DMS153 (cell line): ENCODE data around the gene TMEM191B.
"Not testable (repeated sequence)": the region's sequence is repeated elsewhere in the genome, so short reads cannot be mapped to it uniquely, and the experiment has no call there.

Experiments
- DNase-seq: peaks from one replicate; lab custom pipeline; 2025; lab: John Stamatoyannopoulos, UW

TMEM191B gene

DNA sequence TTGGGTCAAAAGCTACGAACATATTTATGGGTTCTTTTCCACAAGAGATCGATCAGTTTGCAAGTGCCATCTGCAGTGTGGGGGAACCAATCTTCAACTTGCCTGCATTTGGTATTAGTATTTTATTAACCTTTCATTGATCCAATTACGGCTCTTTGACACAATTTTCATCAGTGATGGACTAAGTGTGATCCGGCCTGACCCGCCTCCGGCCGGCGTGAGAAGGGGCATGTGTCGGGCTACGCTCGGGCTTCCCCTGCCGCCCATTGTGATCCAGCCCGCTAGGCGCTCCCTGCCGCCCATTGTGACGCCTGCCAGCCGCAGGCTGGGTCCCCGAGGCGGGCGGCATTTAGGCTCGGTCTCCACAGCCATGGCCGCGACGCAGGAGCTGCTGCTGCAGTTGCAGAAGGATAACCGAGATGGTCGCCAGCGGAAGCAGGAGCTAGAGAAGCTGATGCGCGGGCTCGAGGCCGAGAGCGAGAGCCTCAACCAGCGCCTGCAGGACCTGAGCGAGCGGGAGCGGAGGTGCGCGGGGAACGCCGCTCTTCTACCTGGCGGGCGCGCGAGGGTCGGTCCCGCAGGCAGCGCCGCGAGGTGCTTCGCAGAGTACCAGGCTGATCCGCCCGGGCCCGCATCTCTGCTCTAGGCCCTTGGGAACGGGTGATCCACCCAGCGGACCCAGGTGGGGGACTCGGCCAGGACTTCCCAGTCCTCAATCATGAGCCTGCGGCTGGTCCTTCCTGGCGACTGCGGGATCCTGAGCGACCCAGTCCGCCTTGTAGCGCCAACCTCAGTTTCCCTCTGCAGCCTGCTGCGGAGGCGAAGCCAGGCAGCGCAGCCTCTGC lies at the start of gene TMEM191B:
Gene TMEM191B, plus strand, starts transcription at position 51 of the 845 bp plus-strand sequence. Its CDS starts 179 bp downstream, at position 230.
- DNase-seq: not testable (repeated sequence)

DNA sequence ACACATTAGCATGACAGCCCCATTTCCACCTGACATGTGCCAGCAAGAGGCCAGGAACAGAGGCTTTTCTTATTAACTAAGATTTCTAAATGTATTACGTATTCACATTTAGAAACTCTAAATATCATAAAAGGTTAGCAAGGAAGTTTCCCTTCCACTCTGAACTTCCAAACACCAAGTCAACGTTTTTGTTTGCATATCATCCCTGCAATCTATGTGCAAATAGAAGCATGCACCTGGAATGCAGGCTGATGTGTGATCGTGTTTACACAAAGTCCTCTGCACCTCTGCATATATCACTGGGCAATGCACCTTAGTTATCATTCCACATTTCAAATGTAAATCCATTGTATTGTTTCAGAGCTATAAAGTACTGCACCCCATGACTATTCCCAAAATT lies 31.4 kb upstream of the TMEM191B start:
- DNase-seq: not testable (repeated sequence)

DNA sequence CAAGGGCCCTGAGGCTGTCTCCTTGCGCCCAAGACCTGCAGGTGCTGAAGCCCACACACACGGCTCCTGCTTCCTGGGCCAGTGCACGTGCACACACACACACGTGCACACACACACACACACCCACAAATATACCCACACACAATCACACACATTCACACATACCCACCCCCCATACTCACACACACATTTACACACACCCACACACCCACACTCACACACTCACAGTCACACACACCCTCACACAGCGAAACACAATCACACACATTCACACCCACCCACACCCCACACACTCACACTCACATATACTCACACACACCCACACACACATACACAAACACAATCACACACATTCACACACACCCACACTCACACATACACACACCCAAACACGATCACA lies 16.3 kb upstream of the TMEM191B start:
- DNase-seq: not testable (repeated sequence)

- DNase-seq: not testable (repeated sequence)
Measured at GRCh38 chr22:18512378-18512777, 15.2 kb upstream of the TMEM191B start.

DNA sequence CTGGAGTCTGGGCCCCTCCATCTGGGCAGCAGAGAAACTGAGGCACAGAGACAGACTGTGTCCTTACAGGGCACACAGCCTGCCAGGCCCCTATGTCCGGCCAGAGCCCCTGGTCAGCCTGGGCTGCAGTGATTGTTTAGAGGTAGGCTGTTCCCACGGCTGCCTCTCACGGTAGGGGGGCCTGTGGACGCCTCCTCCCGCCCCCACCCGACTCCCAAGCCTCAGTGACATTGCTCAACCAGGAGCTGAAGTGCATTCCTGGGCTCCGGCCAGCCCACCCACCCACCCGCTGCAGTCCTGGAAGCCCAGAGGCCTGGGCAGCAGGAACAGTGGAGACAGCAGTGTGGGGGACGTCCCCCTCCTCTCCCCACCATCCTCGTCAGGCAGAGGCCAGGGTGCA lies 14.1 kb upstream of the TMEM191B start:
- DNase-seq: not testable (repeated sequence)

- DNase-seq: not testable (repeated sequence)
Measured at GRCh38 chr22:18518061-18518460, 9.5 kb upstream of the TMEM191B start, which contains the start of gene GGTLC3. Gene GGTLC3, minus strand, starts transcription at chr22:18518161. Its CDS starts 264 bp downstream, at chr22:18517897.

DNA sequence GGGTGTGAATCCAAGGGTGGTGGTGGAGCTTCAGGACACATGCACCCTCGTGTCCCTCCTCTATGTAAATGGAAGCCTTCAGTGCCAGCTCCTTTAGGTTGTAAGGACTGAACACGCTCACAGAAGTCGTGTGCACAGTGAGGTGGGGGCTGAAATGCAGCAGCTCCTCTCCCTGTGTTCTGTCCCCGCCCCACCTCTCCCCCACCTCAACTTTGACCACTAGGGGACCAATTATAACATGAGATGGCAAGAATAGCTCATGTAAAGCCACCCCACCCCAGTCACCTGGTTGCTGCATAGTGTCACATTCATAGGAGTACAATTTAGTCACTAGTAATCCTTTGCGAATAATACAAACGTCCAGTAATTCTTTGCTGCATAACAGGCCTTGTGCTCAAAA lies 4.8 kb upstream of the TMEM191B start:
- not testable (repeated sequence) for DNase-seq

DNA sequence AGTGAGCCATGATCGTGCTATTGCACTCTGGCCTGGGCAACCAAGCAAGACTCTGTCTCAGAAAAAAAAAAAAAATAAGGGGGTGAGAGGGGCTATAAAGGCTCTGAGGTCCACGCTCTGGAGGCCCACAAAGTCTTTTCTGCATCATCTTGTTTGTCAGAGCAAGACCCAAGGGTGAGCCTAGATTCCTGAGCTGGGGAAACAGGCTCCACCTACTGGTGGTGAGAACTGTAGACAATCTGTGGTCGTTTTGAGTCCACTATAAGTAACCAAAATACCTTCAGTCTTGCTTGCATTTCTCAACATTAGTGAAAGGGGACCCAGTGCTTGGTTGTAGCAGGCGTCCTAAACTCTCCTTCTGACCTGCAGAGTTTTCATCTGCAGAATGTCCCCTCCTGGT lies 4.3 kb upstream of the TMEM191B start:
- not testable (repeated sequence) for DNase-seq

- not testable (repeated sequence) for DNase-seq
Measured at GRCh38 chr22:18528597-18529415, 1.2 kb downstream of the TMEM191B start.

- DNase-seq: not testable (repeated sequence)
Measured at GRCh38 chr22:18529416-18530145, 2.0 kb downstream of the TMEM191B start.

DNA sequence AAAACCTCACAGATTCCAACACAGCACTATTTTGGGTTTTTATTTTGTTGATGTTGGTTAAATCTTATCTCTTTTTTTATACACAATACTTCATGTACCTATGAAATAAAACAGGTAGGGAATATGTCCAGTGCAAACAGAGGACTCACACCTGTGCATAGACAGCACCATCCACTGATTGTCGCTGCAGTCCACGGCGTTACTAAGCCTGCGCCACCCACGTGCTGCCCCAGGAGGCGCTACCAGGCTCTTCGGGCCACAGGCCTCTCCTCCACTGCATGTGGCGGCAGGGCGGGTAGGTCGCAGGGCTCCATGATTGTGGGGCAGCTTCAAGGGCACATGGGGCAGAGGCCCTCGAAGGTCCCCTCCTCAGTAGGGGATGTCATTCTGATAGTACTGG lies 6.0 kb downstream of the TMEM191B start:
- not testable (repeated sequence) for DNase-seq

GRCh38 chr22:18534315-18534714 lies 6.7 kb downstream of the TMEM191B start:
- not testable (repeated sequence) for DNase-seq

DNA sequence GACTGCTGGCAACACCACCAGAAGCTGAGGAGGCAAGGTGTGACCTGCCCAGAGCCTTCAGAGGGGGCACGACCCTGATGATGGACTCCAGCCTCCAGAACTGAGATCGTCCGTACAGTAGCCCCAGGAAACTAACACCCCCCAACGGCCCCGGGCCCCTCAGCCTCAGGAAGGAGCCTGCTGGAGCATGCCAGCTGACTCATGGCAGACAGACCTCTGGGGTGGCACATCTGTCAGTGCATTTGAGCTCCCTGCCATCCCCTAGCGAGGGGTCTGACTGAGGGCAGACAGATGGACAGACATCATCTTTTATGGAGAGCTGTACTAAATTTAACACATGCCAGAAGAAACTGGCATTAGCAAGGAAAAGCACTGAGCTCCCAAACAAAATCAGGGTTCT lies 12.4 kb downstream of the TMEM191B start:
- not testable (repeated sequence) for DNase-seq

DNA sequence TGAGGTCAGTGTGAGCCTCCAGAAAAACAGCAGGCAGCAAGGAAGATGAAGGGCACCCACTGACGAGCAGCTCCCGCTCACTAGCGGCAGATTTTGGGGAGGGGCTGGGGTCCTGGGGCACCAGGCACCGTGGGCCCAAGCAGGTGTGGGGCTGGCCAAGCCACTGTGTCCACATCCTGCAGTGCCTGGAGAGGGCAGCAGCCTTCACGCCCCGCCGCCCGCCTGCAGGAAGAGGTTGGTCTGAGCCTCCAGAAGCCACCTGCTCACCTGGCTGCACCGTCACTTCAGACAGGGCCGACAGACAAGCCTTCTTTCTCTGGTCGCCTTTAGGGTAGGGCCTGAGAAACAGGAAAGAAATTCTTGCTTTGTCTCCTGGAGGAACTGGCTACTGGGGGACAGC lies 15.8 kb downstream of the TMEM191B start:
- DNase-seq: not testable (repeated sequence)

DNA sequence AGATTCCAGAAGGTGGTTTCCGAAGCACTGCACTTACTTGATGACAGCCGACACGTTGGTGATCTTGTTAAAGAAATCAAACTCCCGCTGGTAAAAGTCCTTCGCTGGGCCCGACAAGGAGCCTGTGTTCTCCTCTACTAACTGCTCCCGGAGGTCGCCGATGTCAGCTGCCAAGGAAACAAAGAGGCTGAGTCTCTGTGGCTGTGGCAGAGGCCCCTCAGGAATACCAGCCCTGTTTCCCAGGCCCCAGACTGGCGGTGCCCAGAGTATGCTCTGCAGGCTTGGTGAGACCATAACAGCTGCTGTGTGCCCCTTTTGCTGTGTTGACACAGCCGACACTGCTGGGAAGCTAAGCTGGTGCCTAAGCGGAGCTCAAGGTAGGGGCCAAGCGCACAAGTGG lies 17.0 kb downstream of the TMEM191B start:
- not testable (repeated sequence) for DNase-seq

DNA sequence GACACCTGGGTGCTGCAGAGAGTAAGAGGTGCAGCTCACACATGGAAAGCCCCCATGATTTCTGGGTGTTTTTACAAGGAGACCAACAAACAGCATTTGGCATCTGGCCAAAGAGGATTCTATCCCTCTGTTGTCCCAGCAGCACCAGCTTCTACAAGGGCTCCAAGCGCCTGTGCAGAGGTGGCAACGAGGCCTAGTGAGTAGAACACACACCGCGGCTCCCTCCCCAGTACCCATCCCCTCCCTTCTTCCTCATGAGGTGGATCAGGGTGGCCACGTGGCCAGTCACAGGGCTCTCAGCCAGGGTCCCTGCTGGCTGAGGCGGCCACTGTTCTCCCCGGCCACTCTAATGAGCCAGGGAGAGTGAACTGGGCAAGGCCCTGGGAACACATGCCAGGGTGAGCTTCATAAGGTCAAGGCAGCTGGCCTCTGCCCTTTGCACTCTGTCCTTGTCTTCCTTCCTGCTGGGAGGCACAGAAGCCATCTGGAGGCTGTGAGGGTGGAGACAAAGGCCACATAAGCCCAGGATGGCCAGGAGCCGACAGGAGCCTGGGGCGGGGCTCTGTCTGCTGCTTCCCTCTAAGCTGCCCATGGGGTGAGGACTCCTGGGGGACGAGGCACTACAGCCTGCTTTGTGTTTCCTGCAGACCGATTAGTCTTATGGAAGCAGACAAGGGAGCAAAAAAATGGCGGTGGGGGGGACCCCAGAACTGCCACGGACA lies 22.0 kb downstream of the TMEM191B start:
- not testable (repeated sequence) for DNase-seq

DNA sequence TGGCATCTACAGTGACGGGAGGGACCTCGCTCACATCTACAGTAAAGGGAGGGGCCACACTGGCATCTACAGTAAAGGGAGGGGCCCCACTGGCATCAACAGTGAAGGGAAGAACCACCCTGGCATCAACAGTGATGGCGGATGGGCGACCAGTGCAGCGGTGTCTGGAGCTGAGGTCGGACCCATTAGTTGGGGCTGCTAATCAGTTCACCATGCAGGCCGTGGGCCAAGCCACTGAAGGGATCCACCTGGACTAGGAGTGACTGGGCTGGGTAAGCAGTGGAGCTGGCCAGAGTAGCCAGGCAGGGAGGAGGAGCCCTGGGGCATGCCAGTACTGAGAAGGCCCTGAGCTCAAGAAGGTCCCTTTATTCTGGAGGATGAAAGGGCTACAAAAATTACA lies 23.4 kb downstream of the TMEM191B start:
- not testable (repeated sequence) for DNase-seq

DNA sequence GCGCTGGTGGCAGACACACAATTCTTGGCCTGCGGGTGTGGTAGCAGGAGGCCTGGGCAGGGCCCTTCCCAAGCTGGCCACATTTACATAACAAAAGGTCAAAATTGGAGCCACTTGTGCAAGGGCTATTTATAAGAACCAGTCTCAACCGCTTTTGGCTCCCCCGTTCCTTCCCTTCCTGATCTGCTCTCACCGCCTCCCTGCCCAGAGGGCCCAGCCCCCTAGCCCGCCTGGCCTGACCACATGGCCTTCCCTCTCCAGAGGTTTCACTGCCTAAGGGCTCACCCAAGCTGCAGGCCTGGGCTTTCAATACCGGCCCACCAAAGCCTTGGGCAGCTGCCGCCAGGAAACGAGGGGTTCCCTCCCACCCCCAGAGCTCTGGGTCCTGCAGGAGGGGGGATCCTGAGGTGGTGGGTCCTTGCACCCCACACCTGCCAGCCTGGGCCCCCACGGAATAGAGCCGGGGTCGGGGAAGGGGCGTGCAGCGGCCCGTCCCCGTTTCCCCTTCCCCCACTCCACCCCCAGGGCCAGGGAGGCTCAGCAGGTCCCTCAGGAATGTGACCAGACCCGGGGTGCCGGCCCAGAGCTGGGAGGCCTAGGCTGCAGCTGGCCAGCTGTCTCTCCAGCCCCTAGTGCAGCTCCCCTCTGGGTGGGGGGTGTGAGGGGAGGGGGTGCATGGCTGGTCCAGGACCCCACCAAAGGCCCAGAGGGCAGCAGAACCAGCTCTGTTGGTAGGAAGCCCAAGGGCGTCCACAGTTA lies 25.4 kb downstream of the TMEM191B start:
- not testable (repeated sequence) for DNase-seq

DNA sequence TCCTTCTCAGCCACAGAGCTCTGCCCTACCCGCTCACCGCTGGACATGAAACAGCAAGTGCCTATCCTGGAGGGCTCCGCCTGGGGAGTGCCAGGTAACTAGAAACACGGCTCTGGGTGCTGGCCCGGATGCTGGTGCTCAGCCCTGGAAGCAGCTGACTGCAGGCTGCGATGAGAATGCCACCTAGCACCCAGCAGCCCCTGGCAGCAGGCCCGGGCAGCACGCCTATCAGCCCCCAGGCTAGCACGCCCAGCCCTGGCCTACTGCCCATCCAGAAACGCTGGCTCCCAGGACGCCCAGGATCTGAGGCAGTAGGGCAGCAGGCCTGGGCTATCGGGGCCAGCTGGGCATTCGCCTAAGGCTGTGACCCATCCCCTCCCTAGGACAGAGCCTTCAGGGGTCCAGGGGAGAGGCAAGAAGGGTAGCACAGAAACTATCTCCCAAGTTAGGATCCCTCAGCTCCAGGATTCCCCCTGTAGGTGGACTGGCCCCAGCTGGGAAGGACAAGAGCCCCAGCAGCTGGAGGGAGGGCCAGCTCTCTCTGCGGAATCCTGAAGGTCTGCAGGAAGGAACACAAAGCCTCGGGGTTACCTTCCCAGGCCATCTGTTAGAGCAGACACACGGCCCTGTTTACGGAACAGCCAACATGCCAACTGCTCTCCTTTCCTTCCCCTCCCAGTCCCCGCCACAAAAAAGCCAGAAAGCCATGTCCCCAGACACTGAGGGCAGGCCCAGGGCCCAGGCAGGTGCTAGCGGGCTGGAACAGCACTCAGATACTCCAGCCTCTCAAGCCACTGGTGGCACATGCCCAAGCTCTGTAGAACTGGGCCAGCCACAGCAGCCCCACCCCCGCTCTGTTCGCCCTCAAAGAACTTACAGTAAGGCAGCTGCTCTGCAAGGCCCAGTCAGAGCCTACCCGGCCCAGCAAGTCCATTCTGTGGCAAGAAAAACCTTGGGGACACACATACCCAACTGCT lies 27.0 kb downstream of the TMEM191B start:
- DNase-seq: not testable (repeated sequence)
